ENCODE results near the gene MAD2L2.

Gene MAD2L2

DNA sequence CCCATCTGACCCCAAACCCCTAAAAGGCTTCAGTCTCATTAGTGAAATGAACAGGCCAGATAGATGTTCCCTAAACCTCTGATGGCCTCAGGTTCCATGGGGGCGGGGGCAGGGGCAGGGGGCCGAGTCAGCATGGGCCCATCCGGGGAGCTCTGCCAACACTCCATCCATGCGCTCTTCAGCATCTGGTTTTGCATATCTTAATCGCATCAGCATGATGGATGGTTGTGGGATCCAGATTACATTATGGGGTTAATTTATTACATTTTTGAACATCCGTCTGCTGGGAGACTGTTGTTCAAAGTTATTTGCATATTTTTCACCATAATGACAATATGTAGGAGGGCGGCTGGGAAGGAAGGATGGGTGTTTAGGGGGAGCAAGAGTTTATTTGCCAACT is 3.1 kb upstream of the MAD2L2 start:
- in situ Hi-C loops (cut with HindIII; ENCODE audit: low sequenced_read_pairs), result no loop called here

DNA sequence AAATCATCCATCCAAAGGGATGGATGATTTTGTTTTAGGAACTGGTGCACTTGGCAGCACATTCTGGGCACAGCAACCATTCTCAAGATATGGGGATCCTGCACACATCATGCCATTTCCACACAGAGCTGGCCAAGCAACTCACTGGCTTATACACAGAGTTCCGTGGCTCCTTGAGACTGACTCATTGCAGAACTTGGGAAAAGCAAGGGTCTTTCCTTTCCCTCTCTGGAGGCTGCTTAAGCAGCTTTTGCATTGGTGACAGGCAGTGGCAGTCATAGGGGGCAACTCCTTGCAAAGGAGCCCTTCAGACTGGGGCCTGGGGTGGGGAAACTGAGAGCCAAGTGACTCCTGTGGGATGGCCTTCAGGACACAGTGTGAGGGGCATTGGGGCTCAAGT is 1.9 kb upstream of the MAD2L2 start:
- in situ Hi-C loops (cut with HindIII; ENCODE audit: low sequenced_read_pairs), result no loop called here

- in situ Hi-C loops (cut with HindIII; ENCODE audit: low sequenced_read_pairs), result no loop called here
These were observed 1.4 kb upstream of the MAD2L2 start for GRCh38 chr1:11682287-11682771.

- in situ Hi-C loops (cut with HindIII; ENCODE audit: low sequenced_read_pairs), result no loop called here
These were observed 478 bp downstream of the MAD2L2 start for GRCh38 chr1:11680270-11681070.

GRCh38 chr1:11678442-11678841 is 2.5 kb downstream of the MAD2L2 start:
- in situ Hi-C loops (cut with HindIII; ENCODE audit: low sequenced_read_pairs), result no loop called here

GRCh38 chr1:11676386-11677103 is 4.4 kb downstream of the MAD2L2 start:
- in situ Hi-C loops (cut with HindIII; ENCODE audit: low sequenced_read_pairs), result no loop called here

- in situ Hi-C loops (cut with HindIII; ENCODE audit: low sequenced_read_pairs), result no loop called here
These were observed 5.6 kb downstream of the MAD2L2 start for GRCh38 chr1:11675325-11675724.

- in situ Hi-C loops (cut with HindIII; ENCODE audit: low sequenced_read_pairs), result no loop called here
These were observed 6.5 kb downstream of the MAD2L2 start for GRCh38 chr1:11674488-11674887.

- in situ Hi-C loops (cut with HindIII; ENCODE audit: low sequenced_read_pairs), result no loop called here
These were observed 7.7 kb downstream of the MAD2L2 start for GRCh38 chr1:11673089-11673769.

GRCh38 chr1:11671544-11672286 is 9.2 kb downstream of the MAD2L2 start:
- in situ Hi-C loops (cut with HindIII; ENCODE audit: low sequenced_read_pairs), result no loop called here

GRCh38 chr1:11671205-11671543 is 9.8 kb downstream of the MAD2L2 start:
- in situ Hi-C loops (cut with HindIII; ENCODE audit: low sequenced_read_pairs), result no loop called here

GRCh38 chr1:11670747-11671146 is 10.2 kb downstream of the MAD2L2 start:
- in situ Hi-C loops (cut with HindIII; ENCODE audit: low sequenced_read_pairs), result no loop called here

DNA sequence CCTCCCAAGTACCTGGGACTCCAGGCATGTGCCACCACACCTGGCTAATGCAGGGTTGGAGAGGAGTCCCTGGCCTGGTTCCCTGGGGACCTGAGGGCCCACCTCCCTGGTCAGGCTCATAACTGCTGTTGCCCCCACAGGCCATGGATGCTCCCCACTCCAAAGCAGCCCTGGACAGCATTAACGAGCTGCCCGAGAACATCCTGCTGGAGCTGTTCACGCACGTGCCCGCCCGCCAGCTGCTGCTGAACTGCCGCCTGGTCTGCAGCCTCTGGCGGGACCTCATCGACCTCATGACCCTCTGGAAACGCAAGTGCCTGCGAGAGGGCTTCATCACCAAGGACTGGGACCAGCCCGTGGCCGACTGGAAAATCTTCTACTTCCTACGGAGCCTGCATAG is 12.4 kb downstream of the MAD2L2 start:
- in situ Hi-C loops (cut with HindIII; ENCODE audit: low sequenced_read_pairs), result loop anchor here (10.0 kb wide), 1 partner anchor 126 kb away; no protein-coding TSS in a partner anchor

DNA sequence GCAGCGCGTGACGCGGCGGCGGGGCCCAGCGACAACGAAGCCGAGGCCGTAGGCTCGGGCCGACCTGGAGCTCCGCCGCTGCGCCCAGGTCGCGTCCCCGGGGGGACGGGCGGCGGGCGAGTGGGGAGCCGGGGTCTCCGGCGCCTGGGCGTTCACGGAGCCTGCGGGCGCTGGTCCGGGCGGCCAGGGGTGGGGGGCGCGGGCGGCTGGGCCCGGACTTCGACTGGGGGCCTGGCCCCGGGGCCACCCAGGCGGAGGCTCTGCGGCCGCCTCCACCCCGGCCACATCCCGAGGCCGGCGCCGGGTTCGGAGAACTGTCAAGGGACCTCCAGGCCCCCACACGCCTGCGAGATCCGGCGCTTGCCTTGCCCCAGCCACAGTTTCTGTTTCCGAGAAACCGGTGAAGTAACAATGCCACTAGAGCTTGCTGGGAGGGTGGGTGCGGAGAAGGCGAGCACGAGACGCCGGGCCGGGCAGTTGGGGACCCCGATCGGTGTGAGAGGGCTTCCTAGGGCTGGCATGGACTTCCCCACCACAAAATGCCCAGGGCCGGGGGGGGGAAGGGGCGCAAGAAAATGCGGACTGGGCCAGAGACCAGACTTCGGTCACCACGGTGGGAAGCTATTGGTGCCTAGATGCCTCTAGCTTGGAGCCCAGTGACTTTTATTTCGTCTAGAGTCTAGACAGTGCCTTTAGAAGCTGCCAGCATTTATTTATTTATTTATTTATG is 16.4 kb downstream of the MAD2L2 start:
- in situ Hi-C loops (cut with HindIII; ENCODE audit: low sequenced_read_pairs), result loop anchor here (5.0 to 10.0 kb wide), 2 partner anchors 53 to 130 kb away; no protein-coding TSS in a partner anchor

GRCh38 chr1:11661103-11661502 is 19.8 kb downstream of the MAD2L2 start:
- in situ Hi-C loops (cut with HindIII; ENCODE audit: low sequenced_read_pairs), result loop anchor here (5.0 to 10.0 kb wide), 2 partner anchors 56 to 134 kb away; no protein-coding TSS in a partner anchor

DNA sequence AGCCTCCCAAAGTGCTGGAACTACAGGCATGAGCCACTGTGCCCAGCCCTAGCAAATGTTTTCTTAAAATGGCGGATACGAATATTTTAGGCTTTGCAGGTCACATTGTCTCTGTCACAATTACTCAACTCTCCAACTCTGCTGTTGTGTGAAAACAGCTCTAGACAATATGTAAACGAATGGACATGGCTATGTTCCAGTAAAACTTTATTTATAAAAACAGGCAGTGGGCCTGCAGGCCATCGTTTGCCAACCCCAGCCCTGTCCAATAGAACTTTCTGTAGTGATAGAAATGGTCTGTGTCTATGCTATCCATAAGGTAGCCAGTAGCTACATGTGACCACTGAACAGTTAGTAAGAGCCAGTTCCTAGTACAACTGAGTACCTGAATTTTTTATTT is 21.2 kb downstream of the MAD2L2 start:
- in situ Hi-C loops (cut with HindIII; ENCODE audit: low sequenced_read_pairs), result loop anchor here (5.0 to 10.0 kb wide), 2 partner anchors 58 to 135 kb away; no protein-coding TSS in a partner anchor

DNA sequence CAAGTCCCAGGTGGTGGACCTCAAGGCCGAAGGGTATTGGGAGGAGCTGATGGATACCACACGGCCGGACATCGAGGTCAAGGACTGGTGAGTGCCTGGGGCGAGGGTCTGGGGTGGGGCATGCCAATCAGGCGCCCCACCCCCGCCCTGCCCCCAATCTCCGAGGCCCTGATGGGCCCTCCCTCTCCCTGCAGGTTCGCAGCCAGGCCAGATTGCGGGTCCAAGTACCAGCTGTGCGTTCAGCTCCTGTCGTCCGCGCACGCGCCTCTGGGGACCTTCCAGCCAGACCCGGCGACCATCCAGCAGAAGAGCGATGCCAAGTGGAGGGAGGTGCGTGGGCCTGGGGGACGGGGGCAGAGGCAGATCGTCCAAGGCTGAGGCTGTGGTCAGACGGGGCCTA is 22.4 kb downstream of the MAD2L2 start:
- in situ Hi-C loops (cut with HindIII; ENCODE audit: low sequenced_read_pairs), result no loop called here

- in situ Hi-C loops (cut with HindIII; ENCODE audit: low sequenced_read_pairs), result no loop called here
These were observed 23.3 kb downstream of the MAD2L2 start for GRCh38 chr1:11657654-11658053.

GRCh38 chr1:11654939-11655808 is 25.8 kb downstream of the MAD2L2 start:
- in situ Hi-C loops (cut with HindIII; ENCODE audit: low sequenced_read_pairs), result no loop called here
